NCI-H1092 treated with DMSO at 0.1 percent for 48 hours (cell line): ENCODE results near the gene NOP56.

Experiments used
- DNase-seq: peaks from one replicate; lab custom pipeline; 2025; lab: John Stamatoyannopoulos, UW

NOP56 gene

GRCh38 chr20:2703716-2704475 lies 51.5 kb downstream of the NOP56 start:
- DNase-seq: no peak

GRCh38 chr20:2705931-2706645 lies 53.7 kb downstream of the NOP56 start:
- DNase-seq: no peak

GRCh38 chr20:2706688-2707352 lies 54.4 kb downstream of the NOP56 start:
- DNase-seq: no peak

- DNase-seq: peak; percentile 8
These were observed 55.1 kb downstream of the NOP56 start for GRCh38 chr20:2707353-2708072.
